PC-3 (cell line): Measurements from ENCODE around the gene FBXO4. TPM values are rescaled to one million over a fixed set of nuclear protein-coding genes. Genes with fewer than 3 reads are reported as not detected.

Source experiments
- ATAC-seq: fragments of 200-7000 bp; cut with Tn5 transposase; 2 replicates; pipeline ENCODE4 v1.9.1; 2020; ENCODE audit warnings: mild to moderate bottlenecking, moderate library complexity
- BruUV-seq: library from RNA; stranded (reverse); fragments of 400-500 nt; replicated peaks from 2 replicates; lab custom pipeline; 2021; lab: Mats Ljungman, UMichigan
- CTCF ChIA-PET: fragments of 300-600 bp; sonication (Branson Sonifier 250); formaldehyde crosslinking; loops from one replicate; lab custom pipeline; 2022; ENCODE audit warnings: antibody characterized with exemption; lab: Charles Lee
- POLR2A ChIA-PET: fragments of 300-600 bp; sonication (Branson Sonifier 250); formaldehyde crosslinking; loops from one replicate; lab custom pipeline; 2022; ENCODE audit warnings: antibody characterized with exemption; ENCODE audit not compliant: unreplicated experiment; lab: Charles Lee
- DNase-seq: peaks from one replicate; pipeline ENCODE4 v3.0.0-alpha.2; 2015
- H2AFZ ChIP-seq: fragments of 300-600 bp; sonication (generic); 2 replicates; pipeline ENCODE4 v1.6.0; 2016; ENCODE audit warnings: antibody characterized with exemption, low read length
- H3F3A ChIP-seq: fragments of 300-600 bp; sonication (generic); one replicate; pipeline ENCODE4 v1.6.0; 2017; ENCODE audit warnings: antibody characterized with exemption, low read length, control low read depth, mild to moderate bottlenecking; ENCODE audit not compliant: unreplicated experiment
- H3K27ac ChIP-seq: fragments of 300-600 bp; sonication (generic); 2 replicates; pipeline ENCODE4 v1.5.1; 2016; ENCODE audit warnings: mild to moderate bottlenecking, low read length
- H3K27me3 ChIP-seq: fragments of 300-600 bp; sonication (generic); 2 replicates; pipeline ENCODE4 v1.6.1; 2016; ENCODE audit warnings: low read length, mixed read lengths
- H3K36me3 ChIP-seq: fragments of 300-600 bp; sonication (generic); 2 replicates; pipeline ENCODE4 v1.6.1; 2016; ENCODE audit warnings: low read depth, mixed run types, low read length, mixed read lengths
- H3K4me1 ChIP-seq: fragments of 300-600 bp; sonication (generic); 2 replicates; pipeline ENCODE4 v1.5.1; 2016; ENCODE audit warnings: low read length; ENCODE audit not compliant: insufficient read depth
- H3K4me2 ChIP-seq: fragments of 300-600 bp; sonication (generic); 2 replicates; pipeline ENCODE4 v1.6.0; 2016; ENCODE audit warnings: low read length
- H3K4me3 ChIP-seq: fragments of 300-600 bp; sonication (generic); 2 replicates; pipeline ENCODE4 v1.5.1; 2016; ENCODE audit warnings: mild to moderate bottlenecking, low read length, mixed read lengths
- H3K79me2 ChIP-seq: fragments of 300-600 bp; sonication (generic); 2 replicates; pipeline ENCODE4 v1.6.1; 2017; ENCODE audit warnings: low read length, mixed read lengths
- H3K9ac ChIP-seq: fragments of 300-600 bp; sonication (generic); 2 replicates; pipeline ENCODE4 v1.6.0; 2016; ENCODE audit warnings: mild to moderate bottlenecking, low read length
- H3K9me2 ChIP-seq: fragments of 300-600 bp; sonication (generic); replicated peaks from 2 replicates; pipeline ENCODE4 v1.6.1; 2016; ENCODE audit warnings: mixed run types, low read length, mixed read lengths
- H3K9me3 ChIP-seq: fragments of 300-600 bp; sonication (generic); 2 replicates; pipeline ENCODE4 v1.6.1; 2016; ENCODE audit warnings: low read length, mixed read lengths
- H4K20me1 ChIP-seq: fragments of 300-600 bp; sonication (generic); 2 replicates; pipeline ENCODE4 v1.6.1; 2016; ENCODE audit warnings: low read length, mixed read lengths
- CTCF ChIP-seq: fragments of 300-600 bp; sonication (generic); conservative IDR thresholded peaks from 2 replicates; pipeline ENCODE4 v1.5.1; 2017; ENCODE audit warnings: antibody characterized with exemption, low read depth, mild to moderate bottlenecking, low read length
- EZH2 ChIP-seq: fragments of 300-600 bp; sonication (generic); IDR thresholded peaks from one replicate; pipeline ENCODE4 v1.6.1; 2017; ENCODE audit warnings: antibody characterized with exemption, mild to moderate bottlenecking, low read length; ENCODE audit not compliant: unreplicated experiment
- EZH2phosphoT487 ChIP-seq: fragments of 300-600 bp; sonication (generic); IDR thresholded peaks from 2 replicates; pipeline ENCODE4 v1.6.1; 2018; ENCODE audit warnings: mild to moderate bottlenecking, antibody characterized with exemption, low read length, borderline replicate concordance
- intact Hi-C: fragments of 100-400 bp; cut with micrococcal nuclease; formaldehyde crosslinking; loops from 2 replicates; pipeline ENCODE4 v1.9.0; 2023
- total RNA-seq: library from RNA; depleted of rRNA; stranded (reverse); fragments of >200 nt; gene quantifications from 2 replicates; pipeline ENCODE4 v1.2.3, GENCODE V29; 2014

FBXO4 gene
- total RNA-seq, 1 experiment from 2014 or later: 18.1 TPM

- Histone ChIP-seq H3K27me3 (no peaks in the 10 kb centered on the region), H3K9me2 (no peaks in the 10 kb centered on the region), H3K9me3 (no peaks in the 10 kb centered on the region), H3K36me3 (no peaks in the 10 kb centered on the region), H3K4me1 (peaks cover 20% of the 10 kb centered on the region), H2AFZ (no peak overlapping the region), H4K20me1 (no peaks in the 10 kb centered on the region), H3K4me3 (no peak overlapping the region), H3F3A (no peaks in the 10 kb centered on the region), H3K4me2 (no peak overlapping the region), H3K79me2 (no peaks in the 10 kb centered on the region), H3K27ac (no peak overlapping the region), H3K9ac (no peak overlapping the region)
- no TSS peak for BruUV-seq
- TF ChIP-seq CTCF (no peak), EZH2phosphoT487 (no peak), EZH2 (no peak)
- no peak for ATAC-seq
- ChIA-PET CTCF (interaction anchor here (0.7 kb wide), 1 partner anchor 129 kb away, joined by 3 read pairs; no protein-coding TSS in a partner anchor), POLR2A (no interaction called here)
- no peak for DNase-seq
- intact Hi-C loops: loop anchor here (10.0 kb wide), 1 partner anchor 126 kb away; no protein-coding TSS in a partner anchor
Measured at GRCh38 chr5:41929035-41929434, 4.0 kb downstream of the FBXO4 start.

GRCh38 chr5:41932770-41933169, 7.7 kb downstream of the FBXO4 start:
- no peaks in the 10 kb centered on the region for H3K9me3 ChIP-seq
- ChIA-PET POLR2A (no interaction called here), CTCF (no interaction called here)
- no peaks in the 10 kb centered on the region for H3F3A ChIP-seq
- no peak overlapping the region for H3K4me3 ChIP-seq
- DNase-seq (no peak), ATAC-seq (no peak)
- H3K79me2 ChIP-seq: no peaks in the 10 kb centered on the region
- no peak overlapping the region for H2AFZ ChIP-seq
- TF ChIP-seq EZH2phosphoT487 (no peak), CTCF (no peak), EZH2 (no peak)
- BruUV-seq: no TSS peak
- H3K9me2 ChIP-seq: no peaks in the 10 kb centered on the region
- H3K36me3 ChIP-seq: no peaks in the 10 kb centered on the region
- no peaks in the 10 kb centered on the region for H3K4me1 ChIP-seq
- intact Hi-C loops: no loop called here
- H4K20me1 ChIP-seq: no peaks in the 10 kb centered on the region
- no peaks in the 10 kb centered on the region for H3K27me3 ChIP-seq
- H3K27ac ChIP-seq: no peak overlapping the region
- H3K4me2 ChIP-seq: no peak overlapping the region
- no peak overlapping the region for H3K9ac ChIP-seq

GRCh38 chr5:41935544-41935943, 10.5 kb downstream of the FBXO4 start:
- Histone ChIP-seq H3K4me1 (0 out of 2 replicates have a peak, but pooled peaks cover under 1% of the 10 kb centered on the region), H3K27me3 (no peaks in the 10 kb centered on the region), H4K20me1 (no peaks in the 10 kb centered on the region), H3K36me3 (no peaks in the 10 kb centered on the region), H2AFZ (no peak overlapping the region), H3K9me2 (no peaks in the 10 kb centered on the region), H3K79me2 (no peaks in the 10 kb centered on the region), H3K27ac (no peak overlapping the region), H3K4me3 (no peak overlapping the region), H3K9me3 (no peaks in the 10 kb centered on the region), H3F3A (no peaks in the 10 kb centered on the region), H3K4me2 (no peak overlapping the region), H3K9ac (no peak overlapping the region)
- POLR2A ChIA-PET: no interaction called here
- CTCF ChIA-PET: no interaction called here
- no peak for TF ChIP-seq CTCF
- no peak for TF ChIP-seq EZH2
- TF ChIP-seq EZH2phosphoT487: no peak
- DNase-seq (no peak), ATAC-seq (no peak)
- intact Hi-C loops: no loop called here
- BruUV-seq: no TSS peak
